Lower leg skin (tissue), 3 donors: Measurements from ENCODE around the gene INTS14.

Experiments used
- CTCF ChIP-seq, 3 donors: fragments of 450-650 bp; IDR thresholded peaks; one replicate each; pipeline ENCODE4 v1.5.1; 2016; ENCODE audit warnings: antibody characterized with exemption in 3 of 3, mild to moderate bottlenecking in 3 of 3, moderate library complexity in 2 of 3
- POLR2A ChIP-seq, 2 donors: fragments of 450-650 bp; IDR thresholded peaks; one replicate each; pipeline ENCODE4 v1.6.1; 2016 to 2017; ENCODE audit warnings: antibody characterized with exemption in 2 of 2, mild to moderate bottlenecking in 1 of 2, moderate library complexity in 1 of 2

- TF ChIP-seq CTCF (IDR thresholded peaks at IDR 0.05) (peak in 1 of 3 donors; percentile 52), POLR2A (IDR thresholded peaks at IDR 0.05) (no peak)
Measured at GRCh38 chr15:65638681-65639089, 27.8 kb upstream of the INTS14 start.
